ENCODE measurements around the gene YIF1B. TPM values are rescaled to one million over a fixed set of nuclear protein-coding genes. Genes with fewer than 3 reads are reported as not detected.

YIF1B gene
- total RNA-seq, 2 donors from 2014 or later = 24.2 to 31.5 TPM

- DNase-seq = no peak
- ATAC-seq = no peak
- intact Hi-C loops (cut with DNase I) = no loop called here
Measured at GRCh38 chr19:38308926-38309614, 6.7 kb downstream of the YIF1B start.

- intact Hi-C loops (cut with DNase I) = no loop called here
- DNase-seq (no peak), ATAC-seq (no peak)
Measured at GRCh38 chr19:38308006-38308766, 7.6 kb downstream of the YIF1B start.

GRCh38 chr19:38307597-38307996 lies 8.2 kb downstream of the YIF1B start:
- no peak for DNase-seq
- intact Hi-C loops (cut with DNase I) = no loop called here
- no peak for ATAC-seq

- ATAC-seq (no peak), DNase-seq (no peak)
- intact Hi-C loops (cut with DNase I) = no loop called here
Measured at GRCh38 chr19:38307076-38307475, 8.7 kb downstream of the YIF1B start.

GRCh38 chr19:38306236-38306635 lies 9.5 kb downstream of the YIF1B start:
- intact Hi-C loops (cut with DNase I) = no loop called here
- no peak for ATAC-seq

GRCh38 chr19:38304866-38305429 lies 10.8 kb downstream of the YIF1B start:
- ATAC-seq (peak; percentile 83 to 92), DNase-seq (peak; percentile 69)
- intact Hi-C loops (cut with DNase I) = no loop called here

More at GRCh38 chr19:38306236-38306635, 9.5 kb downstream of the YIF1B start:
- no peak for DNase-seq

- intact Hi-C loops (cut with DNase I) = no loop called here
- peak in 1 of 2 donors; percentile 5 for ATAC-seq
- no peak for DNase-seq
Measured at GRCh38 chr19:38304352-38304865, 11.3 kb downstream of the YIF1B start.

GRCh38 chr19:38303517-38304351 lies 12.0 kb downstream of the YIF1B start, which contains the start of gene C19orf33:
Gene C19orf33 (plus strand): TSS chr19:38304251. CDS start chr19:38304262, 11 bp downstream.
- intact Hi-C loops (cut with DNase I) = no loop called here
- ATAC-seq (peak; percentile 28 to 81), DNase-seq (peak; percentile 51)

- DNase-seq (no peak), ATAC-seq (peak in 1 of 2 donors; percentile 15)
- intact Hi-C loops (cut with DNase I) = no loop called here
Measured at GRCh38 chr19:38298821-38299680, 16.7 kb downstream of the YIF1B start.

- no peak for ATAC-seq
- intact Hi-C loops (cut with DNase I) = no loop called here
- DNase-seq = no peak
Measured at GRCh38 chr19:38294090-38294489, 21.7 kb downstream of the YIF1B start.

GRCh38 chr19:38293281-38293680 lies 22.5 kb downstream of the YIF1B start:
- ATAC-seq (no peak), DNase-seq (no peak)
- intact Hi-C loops (cut with DNase I) = no loop called here

GRCh38 chr19:38291855-38292254 lies 23.9 kb downstream of the YIF1B start:
- DNase-seq (no peak), ATAC-seq (no peak)
- intact Hi-C loops (cut with DNase I) = no loop called here

- intact Hi-C loops (cut with DNase I) = no loop called here
- DNase-seq (no peak), ATAC-seq (no peak)
Measured at GRCh38 chr19:38290631-38291147, 25.1 kb downstream of the YIF1B start.

GRCh38 chr19:38289955-38290354 lies 25.8 kb downstream of the YIF1B start:
- intact Hi-C loops (cut with DNase I) = no loop called here
- ATAC-seq = no peak
- no peak for DNase-seq

- no peak for ATAC-seq
- intact Hi-C loops (cut with DNase I) = no loop called here
Measured at GRCh38 chr19:38288123-38288855, 27.5 kb downstream of the YIF1B start.

GRCh38 chr19:38287604-38288003 lies 28.1 kb downstream of the YIF1B start:
- ATAC-seq (peak in 1 of 2 donors; percentile 48), DNase-seq (no peak)
- intact Hi-C loops (cut with DNase I) = no loop called here

More at GRCh38 chr19:38288123-38288855, 27.5 kb downstream of the YIF1B start:
- DNase-seq = no peak

GRCh38 chr19:38285567-38285966 lies 30.2 kb downstream of the YIF1B start:
- no peak for ATAC-seq
- no peak for DNase-seq
- intact Hi-C loops (cut with DNase I) = no loop called here
